IMR-90 (cell line): ENCODE data around the gene TGFA. TPM values are rescaled to one million over a fixed set of nuclear protein-coding genes. Genes with fewer than 3 reads are reported as not detected.

ENCODE experiments used
- ATAC-seq: fragments of 200-7000 bp; cut with Tn5 transposase; 2 replicates; pipeline ENCODE4 v1.9.1; 2020; ENCODE audit warnings: low read depth, mild to moderate bottlenecking, moderate library complexity
- BruUV-seq: library from RNA; stranded (reverse); fragments of 400-500 nt; replicated peaks from 2 replicates; lab custom pipeline; 2021; lab: Mats Ljungman, UMichigan
- CTCF ChIA-PET: fragments of 300-600 bp; formaldehyde crosslinking; extraction: SDS; loops from one replicate; lab custom pipeline; 2021; ENCODE audit warnings: antibody characterized with exemption; lab: Yijun Ruan, JAX
- POLR2A ChIA-PET: fragments of 300-600 bp; sonication (Branson Sonifier 250); formaldehyde crosslinking; loops from one replicate; lab custom pipeline; 2022; ENCODE audit warnings: antibody characterized with exemption; ENCODE audit not compliant: unreplicated experiment; lab: Charles Lee
- DNase-seq: peaks from one replicate; pipeline ENCODE4 v3.0.0; 2013
- H2AFZ ChIP-seq: replicated peaks from 2 replicates; pipeline ENCODE3; 2013; ENCODE audit warnings: low read length, mild to moderate bottlenecking; ENCODE audit not compliant: poor library complexity
- H2AK5ac ChIP-seq: 2 replicates; pipeline ENCODE4 v1.6.1; 2013; ENCODE audit warnings: low read depth, low read length, inconsistent platforms
- H2AK9ac ChIP-seq: replicated peaks from 2 replicates; pipeline ENCODE3; 2013; ENCODE audit warnings: mild to moderate bottlenecking, low read depth, low read length, moderate library complexity; ENCODE audit not compliant: poor library complexity
- H2BK120ac ChIP-seq: 2 replicates; pipeline ENCODE4 v1.6.1; 2013; ENCODE audit warnings: low read depth, low read length, inconsistent platforms
- H2BK15ac ChIP-seq: 3 replicates; pipeline ENCODE4 v1.6.1; 2013; ENCODE audit warnings: low read depth, low read length, inconsistent platforms
- H2BK20ac ChIP-seq: 2 replicates; pipeline ENCODE4 v1.6.1; 2013; ENCODE audit warnings: low read depth, mild to moderate bottlenecking, inconsistent platforms, low read length, moderate library complexity
- H2BK5ac ChIP-seq: 2 replicates; pipeline ENCODE4 v1.6.1; 2013; ENCODE audit warnings: mild to moderate bottlenecking, low read depth, low read length, inconsistent platforms; ENCODE audit not compliant: poor library complexity, severe bottlenecking
- H3K14ac ChIP-seq: replicated peaks from 2 replicates; pipeline ENCODE4 v1.6.1; 2013; ENCODE audit warnings: low read depth, low read length, inconsistent platforms
- H3K18ac ChIP-seq: 2 replicates; pipeline ENCODE4 v1.6.1; 2013; ENCODE audit warnings: low read depth, low read length, control low read depth
- H3K23ac ChIP-seq: 2 replicates; pipeline ENCODE4 v1.6.1; 2013; ENCODE audit warnings: low read depth, low read length, inconsistent platforms
- H3K27ac ChIP-seq: 2 replicates; pipeline ENCODE4 v1.5.1; 2013; ENCODE audit warnings: mild to moderate bottlenecking, control low read depth, low read length; ENCODE audit not compliant: insufficient read depth
- H3K27me3 ChIP-seq: 2 replicates; pipeline ENCODE4 v1.6.1; 2013; ENCODE audit warnings: low read length; ENCODE audit not compliant: control insufficient read depth, insufficient read depth
- H3K36me3 ChIP-seq: 2 replicates; pipeline ENCODE4 v1.6.1; 2013; ENCODE audit warnings: low read length, mixed read lengths; ENCODE audit not compliant: control insufficient read depth, insufficient read depth
- H3K4ac ChIP-seq: 2 replicates; pipeline ENCODE4 v1.6.1; 2013; ENCODE audit warnings: low read depth, low read length, inconsistent platforms
- H3K4me1 ChIP-seq: 2 replicates; pipeline ENCODE4 v1.6.1; 2013; ENCODE audit warnings: low read length, mixed read lengths; ENCODE audit not compliant: control insufficient read depth, insufficient read depth
- H3K4me2 ChIP-seq: 2 replicates; pipeline ENCODE4 v1.6.1; 2013; ENCODE audit warnings: low read depth, mild to moderate bottlenecking, control low read depth, low read length, moderate library complexity
- H3K4me3 ChIP-seq: 2 replicates; pipeline ENCODE4 v1.5.1; 2013; ENCODE audit warnings: low read depth, mild to moderate bottlenecking, control low read depth, low read length, moderate library complexity; ENCODE audit not compliant: insufficient read depth
- H3K56ac ChIP-seq: 2 replicates; pipeline ENCODE4 v1.6.1; 2013; ENCODE audit warnings: low read length, inconsistent platforms; ENCODE audit not compliant: insufficient read depth; ENCODE audit errors: extremely low read depth
- H3K79me1 ChIP-seq, 2 experiments: 2 replicates each; pipeline ENCODE4 v1.6.1; 2013; ENCODE audit warnings: low read length in 2 of 2, inconsistent platforms in 1 of 2, low read depth in 1 of 2
- H3K9ac ChIP-seq: 2 replicates; pipeline ENCODE4 v1.6.1; 2013; ENCODE audit warnings: low read depth, low read length, control low read depth
- H3K9me1 ChIP-seq: 2 replicates; pipeline ENCODE4 v1.6.1; 2013; ENCODE audit warnings: low read length, inconsistent platforms; ENCODE audit not compliant: insufficient read depth
- H3K9me3 ChIP-seq: 2 replicates; pipeline ENCODE4 v1.6.1; 2013; ENCODE audit warnings: low read length; ENCODE audit not compliant: control insufficient read depth, insufficient read depth
- H4K20me1 ChIP-seq: 2 replicates; pipeline ENCODE4 v1.6.1; 2013; ENCODE audit warnings: low read length, inconsistent platforms; ENCODE audit not compliant: insufficient read depth
- H4K5ac ChIP-seq: 2 replicates; pipeline ENCODE4 v1.6.1; 2013; ENCODE audit warnings: mild to moderate bottlenecking, low read depth, low read length, control low read depth
- H4K8ac ChIP-seq, 2 experiments: 2 replicates each; pipeline ENCODE4 v1.6.1; 2013; ENCODE audit warnings: low read depth in 2 of 2, low read length in 2 of 2, control low read depth in 1 of 2, inconsistent platforms in 1 of 2
- H4K91ac ChIP-seq: 2 replicates; pipeline ENCODE4 v1.6.1; 2013; ENCODE audit warnings: low read depth, low read length, inconsistent platforms; ENCODE audit not compliant: insufficient read depth
- BHLHE40 ChIP-seq: fragments of 150-350 bp; IDR thresholded peaks from 2 replicates; pipeline ENCODE4 v1.6.1; 2016; ENCODE audit warnings: mild to moderate bottlenecking, low read depth, low read length
- CEBPB ChIP-seq: IDR thresholded peaks from 2 replicates; pipeline ENCODE4 v1.6.1; 2012; ENCODE audit warnings: low read depth, low read length, improper control_type of control experiment
- CHD1 ChIP-seq: IDR thresholded peaks from 2 replicates; pipeline ENCODE4 v1.6.1; 2012; ENCODE audit warnings: low read depth, low read length, improper control_type of control experiment
- CTCF ChIP-seq: conservative IDR thresholded peaks from 2 replicates; pipeline ENCODE4 v1.5.1; 2012; ENCODE audit warnings: mild to moderate bottlenecking, low read depth, low read length, improper control_type of control experiment
- ELK1 ChIP-seq: fragments of 150-350 bp; IDR thresholded peaks from 2 replicates; pipeline ENCODE4 v1.6.1; 2016; ENCODE audit warnings: low read depth, mild to moderate bottlenecking, low read length, moderate library complexity, borderline replicate concordance
- FOS ChIP-seq: fragments of 150-350 bp; IDR thresholded peaks from 2 replicates; pipeline ENCODE4 v1.6.1; 2016; ENCODE audit warnings: low read depth, low read length
- MAFK ChIP-seq: IDR thresholded peaks from 2 replicates; pipeline ENCODE4 v1.6.1; 2012; ENCODE audit warnings: low read depth, low read length, improper control_type of control experiment
- MAZ ChIP-seq: IDR thresholded peaks from 2 replicates; pipeline ENCODE4 v1.6.1; 2012; ENCODE audit warnings: low read depth, mild to moderate bottlenecking, low read length, improper control_type of control experiment, moderate library complexity, borderline replicate concordance
- MXI1 ChIP-seq: IDR thresholded peaks from 2 replicates; pipeline ENCODE4 v1.6.1; 2012; ENCODE audit warnings: low read depth, mild to moderate bottlenecking, low read length, moderate library complexity, borderline replicate concordance
- NFE2L2 ChIP-seq: fragments of 150-350 bp; IDR thresholded peaks from 2 replicates; pipeline ENCODE4 v1.6.1; 2016; ENCODE audit warnings: low read depth, mild to moderate bottlenecking, low read length
- POLR2A ChIP-seq: IDR thresholded peaks from 2 replicates; pipeline ENCODE4 v1.6.1; 2012; ENCODE audit warnings: mild to moderate bottlenecking, low read depth, low read length
- RAD21 ChIP-seq: IDR thresholded peaks from 2 replicates; pipeline ENCODE4 v1.6.1; 2012; ENCODE audit warnings: low read length, improper control_type of control experiment
- RCOR1 ChIP-seq: IDR thresholded peaks from 2 replicates; pipeline ENCODE4 v1.6.1; 2012; ENCODE audit warnings: mild to moderate bottlenecking, low read length, improper control_type of control experiment; ENCODE audit not compliant: insufficient replicate concordance
- RFX5 ChIP-seq: IDR thresholded peaks from 2 replicates; pipeline ENCODE4 v1.8.0; 2012; ENCODE audit warnings: low read depth, mild to moderate bottlenecking, low read length, moderate library complexity
- SMC3 ChIP-seq: fragments of 150-350 bp; IDR thresholded peaks from 2 replicates; pipeline ENCODE4 v1.6.1; 2016; ENCODE audit warnings: low read depth, mild to moderate bottlenecking, antibody characterized with exemption, low read length, moderate library complexity
- USF2 ChIP-seq: fragments of 150-350 bp; IDR thresholded peaks from 2 replicates; pipeline ENCODE4 v1.6.1; 2017; ENCODE audit warnings: mild to moderate bottlenecking, antibody characterized with exemption, low read length, low read depth
- whole genome bisulfite sequencing, 2 experiments: methylation state at CpG; one replicate each; pipeline versions ENCODE4 v1.1.5 to v1.1.7; 2013; ENCODE audit warnings: missing lambda C conversion rate in 2 of 2; ENCODE audit not compliant: insufficient read length in 1 of 2; ENCODE audit errors: extremely low coverage in 2 of 2; 5-methylcytosine and 5-hydroxymethylcytosine counted together
- dilution Hi-C: fragments of 300-500 bp; cut with HindIII; formaldehyde crosslinking; loops from one replicate; pipeline ENCODE4 v1.14.3; 2018; ENCODE audit warnings: low sequenced_read_pairs; ENCODE audit not compliant: unreplicated experiment
- in situ Hi-C: fragments of 300-500 bp; cut with MboI; formaldehyde crosslinking; loops from 3 replicates; pipeline ENCODE4 v1.14.3; 2019; ENCODE audit warnings: low sequenced_read_pairs, inconsistent platforms, mixed read lengths
- intact Hi-C: fragments of 100-400 bp; cut with micrococcal nuclease; formaldehyde crosslinking; loops from 2 replicates; pipeline ENCODE4 v1.10.0; 2022
- polyA plus RNA-seq, 3 experiments: library from polyadenylated mRNA; depleted of rRNA; stranded (reverse); fragments of >200 nt; gene quantifications; 2 replicates each; pipeline ENCODE4 v1.2.3, GENCODE V29; 2012; ENCODE audit warnings: low replicate concordance in 1 of 3
- total RNA-seq: library from RNA; depleted of rRNA; stranded (reverse); fragments of >200 nt; gene quantifications from 2 replicates; pipeline ENCODE4 v1.2.3, GENCODE V29; 2012

Gene TGFA
- total and polyA plus RNA-seq, 2 of the 4 experiments (the other 2 are of a cell fraction), result not detected

- intact Hi-C loops, result no loop called here
- ChIA-PET CTCF (no interaction called here), POLR2A (no interaction called here)
- no peak overlapping the region for H3K4ac ChIP-seq
- H3K4me2 ChIP-seq, result no peak overlapping the region
- H3K79me1 ChIP-seq, result no peaks in the 10 kb centered on the region
- H3K23ac ChIP-seq, result no peak overlapping the region
- no CpG with 5 or more reads among the region's 1 CpG for WGBS, 2 experiments
- no peak overlapping the region for H4K8ac ChIP-seq
- H3K14ac ChIP-seq, result no peak overlapping the region
- H2BK5ac ChIP-seq, result no peak overlapping the region
- no peaks in the 10 kb centered on the region for H3K4me1 ChIP-seq
- no peak overlapping the region for H2BK15ac ChIP-seq
- H3K56ac ChIP-seq, result no peak overlapping the region
- dilution Hi-C loops, result no loop called here
- no peak overlapping the region for H2AFZ ChIP-seq
- H2BK120ac ChIP-seq, result no peak overlapping the region
- no peak overlapping the region for H2AK9ac ChIP-seq
- H2AK5ac ChIP-seq, result no peak overlapping the region
- no peaks in the 10 kb centered on the region for H3K27me3 ChIP-seq
- no peaks in the 10 kb centered on the region for H3K9me1 ChIP-seq
- no peak overlapping the region for H3K9ac ChIP-seq
- H2BK20ac ChIP-seq, result no peak overlapping the region
- H3K4me3 ChIP-seq, result no peak overlapping the region
- ATAC-seq (no peak), DNase-seq (no peak)
- H4K5ac ChIP-seq, result no peak overlapping the region
- in situ Hi-C loops, result no loop called here
- H3K9me3 ChIP-seq, result no peaks in the 10 kb centered on the region
- H3K18ac ChIP-seq, result no peak overlapping the region
- no peak overlapping the region for H4K91ac ChIP-seq
- H4K20me1 ChIP-seq, result no peaks in the 10 kb centered on the region
- H3K36me3 ChIP-seq, result no peaks in the 10 kb centered on the region
- no peak overlapping the region for H3K27ac ChIP-seq
- BruUV-seq, result no TSS peak
- TF ChIP-seq MXI1 (no peak), MAFK (no peak), POLR2A (no peak), CEBPB (no peak), RAD21 (no peak), MAZ (no peak), CHD1 (no peak), SMC3 (no peak), BHLHE40 (no peak), RCOR1 (no peak), USF2 (no peak), FOS (no peak), CTCF (no peak), ELK1 (no peak), RFX5 (no peak), NFE2L2 (no peak)
Observed at GRCh38 chr2:70435138-70435537, 118.5 kb downstream of the TGFA start.
